GM13977 (cell line): ENCODE data around the gene PPFIA1.

Experiments used
- DNase-seq: peaks from one replicate; pipeline ENCODE4 v3.0.0; 2012; ENCODE audit warnings: low spot score
- CTCF ChIP-seq: IDR thresholded peaks from 2 replicates; pipeline ENCODE4 v1.5.1; 2012; ENCODE audit warnings: mild to moderate bottlenecking, control low read depth; ENCODE audit not compliant: insufficient read depth; ENCODE audit errors: extremely low read depth, missing control alignments
- in situ Hi-C: fragments of 300-500 bp; cut with MboI; formaldehyde crosslinking; loops from one replicate; pipeline ENCODE4 v1.12.0; 2022; ENCODE audit warnings: low sequenced_read_pairs, low pct_unique_long_range_greater_than_20kb, mixed read lengths, inconsistent platforms; ENCODE audit not compliant: unreplicated experiment

PPFIA1 gene

DNA sequence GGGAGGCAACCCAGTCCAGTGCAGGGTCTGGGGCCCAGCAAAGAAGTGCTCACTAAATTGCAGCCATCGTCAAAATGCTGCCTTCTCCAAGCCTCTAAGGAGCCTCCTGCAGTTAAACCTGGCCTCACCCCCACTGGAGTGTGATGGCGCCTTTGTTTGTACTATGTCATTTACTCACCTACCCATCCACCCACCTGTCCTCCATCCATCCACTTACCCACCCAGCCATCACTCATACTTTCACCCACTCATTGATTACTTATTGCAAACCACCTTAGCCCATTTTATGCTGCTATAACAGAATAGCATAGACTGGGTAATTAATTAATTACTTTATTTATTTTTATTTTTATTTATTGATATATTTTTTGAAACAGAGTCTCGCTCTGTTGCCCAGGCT lies 28.8 kb upstream of the PPFIA1 start:
- DNase-seq, result no peak
- no peak for TF ChIP-seq CTCF
- in situ Hi-C loops, result no loop called here

DNA sequence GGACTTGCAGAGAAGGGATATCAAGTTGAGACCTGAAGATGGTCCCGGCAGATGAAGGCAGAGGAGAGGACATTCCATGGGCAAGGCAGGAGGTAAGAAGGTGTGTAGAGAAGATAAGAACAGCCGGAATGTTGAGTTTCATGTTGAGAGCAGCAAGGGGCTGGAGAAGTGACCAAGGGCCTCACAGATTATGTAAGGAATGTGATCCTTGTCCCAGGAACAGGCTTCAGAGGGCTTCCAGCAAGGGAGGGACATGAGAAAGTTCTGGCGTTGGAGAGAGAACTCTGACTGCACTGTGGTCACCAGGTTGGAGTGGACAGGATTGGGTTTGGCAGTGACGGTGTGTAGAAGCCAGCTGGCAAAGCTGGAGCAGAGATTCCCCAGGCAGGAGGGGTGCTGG lies 27.6 kb upstream of the PPFIA1 start:
- no peak for DNase-seq
- in situ Hi-C loops, result no loop called here
- no peak for TF ChIP-seq CTCF

DNA sequence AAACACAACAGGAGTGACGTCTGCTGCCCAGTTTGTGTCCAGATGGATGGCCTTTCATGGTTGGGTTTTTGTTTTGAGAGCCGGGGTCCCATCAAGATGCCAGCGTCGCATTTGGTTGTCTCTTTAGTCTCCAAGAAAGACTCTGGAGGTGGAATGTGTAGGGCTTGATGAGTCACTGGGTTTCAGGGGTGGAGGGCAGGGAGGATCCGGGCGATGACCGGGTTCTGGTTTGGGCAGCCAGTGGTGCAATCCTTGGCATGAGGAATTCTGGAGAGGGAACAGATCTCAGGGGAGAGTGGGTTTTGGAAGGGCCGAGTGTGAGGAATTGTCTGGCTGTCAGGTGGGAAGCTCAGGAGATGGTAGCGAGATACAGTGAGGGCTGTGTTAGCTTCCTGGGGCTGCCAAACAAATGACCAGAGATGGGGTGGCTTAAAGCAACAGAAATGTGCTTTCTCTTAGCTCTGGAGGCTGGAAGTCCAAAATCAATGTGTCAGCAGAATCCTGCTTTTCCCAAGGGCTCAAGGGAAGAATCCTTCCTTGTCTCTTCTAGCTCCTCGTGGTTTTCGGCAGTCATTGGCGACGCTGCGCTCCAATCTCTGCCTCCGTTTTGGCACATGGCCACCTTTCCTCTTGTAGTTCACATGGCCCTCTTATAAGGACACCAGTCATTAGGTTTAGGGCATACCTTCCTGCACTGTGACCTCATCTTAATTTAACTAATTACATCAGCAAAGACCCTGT lies 26.4 kb upstream of the PPFIA1 start:
- TF ChIP-seq CTCF, result no peak

DNA sequence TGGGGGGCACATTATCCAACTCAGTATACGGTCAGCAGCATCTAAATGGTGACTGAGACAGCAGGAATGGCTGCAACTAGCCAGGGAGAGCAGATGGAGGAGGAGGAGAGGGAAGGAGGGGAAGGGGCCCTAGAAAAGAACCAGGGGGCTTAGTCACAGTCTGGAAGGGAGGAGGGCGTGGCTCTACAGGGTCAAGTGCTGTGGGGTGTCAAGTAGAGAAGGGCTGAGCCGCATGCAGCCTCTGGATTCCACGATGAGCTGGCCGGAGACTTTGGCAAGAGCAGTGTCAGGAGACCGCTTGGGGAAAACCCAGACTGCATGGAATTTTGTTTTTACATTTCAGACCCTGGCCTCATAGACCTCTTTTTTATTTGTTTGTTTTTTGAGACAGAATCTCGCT lies 25.8 kb upstream of the PPFIA1 start:
- no peak for DNase-seq
- in situ Hi-C loops, result no loop called here
- no peak for TF ChIP-seq CTCF

More for the DNA sequence above, 26.4 kb upstream of the PPFIA1 start:
- DNase-seq, result no peak
- in situ Hi-C loops, result no loop called here

- no peak for DNase-seq
- in situ Hi-C loops, result no loop called here
- no peak for TF ChIP-seq CTCF
Measured at GRCh38 chr11:70246196-70246595, 24.3 kb upstream of the PPFIA1 start.

GRCh38 chr11:70247042-70247709 lies 23.3 kb upstream of the PPFIA1 start:
- DNase-seq, result no peak
- in situ Hi-C loops, result no loop called here
- no peak for TF ChIP-seq CTCF
